ENCODE measurements around the gene CNNM3.

The CNNM3 gene

GRCh38 chr2:96875498-96876268, 59.6 kb downstream of the CNNM3 start:
- DNase-seq (ENCODE audit: low read depth in 4 of 4, low spot score in 1 of 4) = no peak

GRCh38 chr2:96876269-96877041, 60.4 kb downstream of the CNNM3 start:
- DNase-seq (ENCODE audit: low read depth in 4 of 4, low spot score in 1 of 4) = no peak

- no peak for DNase-seq (ENCODE audit: low read depth in 4 of 4, low spot score in 1 of 4)
These were observed 61.0 kb downstream of the CNNM3 start for GRCh38 chr2:96877042-96877451.

GRCh38 chr2:96877631-96878092, 61.6 kb downstream of the CNNM3 start:
- no peak for DNase-seq (ENCODE audit: low read depth in 4 of 4, low spot score in 1 of 4)

- DNase-seq (ENCODE audit: low read depth in 4 of 4, low spot score in 1 of 4) = no peak
These were observed 62.1 kb downstream of the CNNM3 start for GRCh38 chr2:96878171-96878570.

- no peak for DNase-seq (ENCODE audit: low read depth in 4 of 4, low spot score in 1 of 4)
These were observed 62.9 kb downstream of the CNNM3 start for GRCh38 chr2:96878796-96879544.

- DNase-seq (ENCODE audit: low read depth in 4 of 4, low spot score in 1 of 4) = no peak
These were observed 63.5 kb downstream of the CNNM3 start for GRCh38 chr2:96879545-96880040.

GRCh38 chr2:96880891-96881273, 64.8 kb downstream of the CNNM3 start:
- DNase-seq (ENCODE audit: low read depth in 4 of 4, low spot score in 1 of 4) = no peak

- no peak for DNase-seq (ENCODE audit: low read depth in 4 of 4, low spot score in 1 of 4)
These were observed 65.5 kb downstream of the CNNM3 start for GRCh38 chr2:96881349-96882195.

- DNase-seq (ENCODE audit: low read depth in 4 of 4, low spot score in 1 of 4) = no peak
These were observed 66.2 kb downstream of the CNNM3 start for GRCh38 chr2:96882230-96882629.

GRCh38 chr2:96882906-96883305, 66.8 kb downstream of the CNNM3 start:
- DNase-seq (ENCODE audit: low read depth in 4 of 4, low spot score in 1 of 4) = no peak

- no peak for DNase-seq (ENCODE audit: low read depth in 4 of 4, low spot score in 1 of 4)
These were observed 67.2 kb downstream of the CNNM3 start for GRCh38 chr2:96883306-96883705.
